WERI-Rb-1 (cell line): ENCODE data around the gene MIER3.

Experiments
- DNase-seq: peaks from one replicate; pipeline ENCODE4 v3.0.0-alpha.2; 2020
- H3K27ac ChIP-seq: fragments of 250-450 bp; sonication (Bioruptor Pico); 2 replicates; pipeline ENCODE4 v1.5.1; 2020; ENCODE audit warnings: mild to moderate bottlenecking, moderate library complexity
- H3K27me3 ChIP-seq: fragments of 250-450 bp; sonication (Bioruptor Pico); 2 replicates; pipeline ENCODE4 v1.5.1; 2021; ENCODE audit warnings: mild to moderate bottlenecking, low read depth, moderate library complexity; ENCODE audit not compliant: insufficient read depth, severe bottlenecking
- H3K36me3 ChIP-seq: fragments of 250-450 bp; sonication (Bioruptor Pico); 2 replicates; pipeline ENCODE4 v1.5.1; 2020; ENCODE audit warnings: mild to moderate bottlenecking, moderate library complexity
- H3K4me3 ChIP-seq: 2 replicates; pipeline ENCODE4 v1.5.1; 2011; ENCODE audit warnings: low read depth, mild to moderate bottlenecking, control low read depth, low read length
- H3K9me3 ChIP-seq: fragments of 250-450 bp; sonication (Bioruptor Pico); 2 replicates; pipeline ENCODE4 v1.5.1; 2021; ENCODE audit warnings: mild to moderate bottlenecking, moderate library complexity; ENCODE audit not compliant: severe bottlenecking
- TF ChIP-seq, protein P1 (sequence below): IDR thresholded peaks from 2 replicates; pipeline ENCODE4 v1.5.1; 2011; ENCODE audit warnings: low read depth, mild to moderate bottlenecking, control low read depth, inconsistent platforms, low read length

The MIER3 gene

DNA sequence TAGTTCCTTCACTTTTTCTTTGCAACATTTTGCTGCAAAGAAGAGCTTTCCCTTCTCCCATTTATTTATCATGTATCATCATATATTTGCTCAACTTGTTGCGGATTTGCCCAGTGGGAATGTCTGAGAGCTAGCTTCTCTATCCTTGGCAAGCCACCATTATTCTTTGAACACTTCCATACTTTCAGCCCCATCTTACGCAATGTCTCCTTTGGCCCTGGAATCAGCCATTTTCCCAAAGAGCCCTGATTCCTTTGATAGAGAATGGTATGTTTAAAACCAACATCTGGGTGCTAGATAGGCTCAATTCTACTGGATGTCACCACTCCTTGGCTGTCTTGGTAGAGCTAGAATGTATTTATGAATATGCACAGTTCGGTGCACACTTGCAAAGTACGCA lies 55.2 kb downstream of the MIER3 start:
- Histone ChIP-seq H3K36me3 (peaks cover 19% of the 10 kb centered on the region), H3K27ac (no peak overlapping the region), H3K9me3 (no peaks in the 10 kb centered on the region), H3K4me3 (no peak overlapping the region), H3K27me3 (no peaks in the 10 kb centered on the region)
- TF ChIP-seq, protein P1, sequence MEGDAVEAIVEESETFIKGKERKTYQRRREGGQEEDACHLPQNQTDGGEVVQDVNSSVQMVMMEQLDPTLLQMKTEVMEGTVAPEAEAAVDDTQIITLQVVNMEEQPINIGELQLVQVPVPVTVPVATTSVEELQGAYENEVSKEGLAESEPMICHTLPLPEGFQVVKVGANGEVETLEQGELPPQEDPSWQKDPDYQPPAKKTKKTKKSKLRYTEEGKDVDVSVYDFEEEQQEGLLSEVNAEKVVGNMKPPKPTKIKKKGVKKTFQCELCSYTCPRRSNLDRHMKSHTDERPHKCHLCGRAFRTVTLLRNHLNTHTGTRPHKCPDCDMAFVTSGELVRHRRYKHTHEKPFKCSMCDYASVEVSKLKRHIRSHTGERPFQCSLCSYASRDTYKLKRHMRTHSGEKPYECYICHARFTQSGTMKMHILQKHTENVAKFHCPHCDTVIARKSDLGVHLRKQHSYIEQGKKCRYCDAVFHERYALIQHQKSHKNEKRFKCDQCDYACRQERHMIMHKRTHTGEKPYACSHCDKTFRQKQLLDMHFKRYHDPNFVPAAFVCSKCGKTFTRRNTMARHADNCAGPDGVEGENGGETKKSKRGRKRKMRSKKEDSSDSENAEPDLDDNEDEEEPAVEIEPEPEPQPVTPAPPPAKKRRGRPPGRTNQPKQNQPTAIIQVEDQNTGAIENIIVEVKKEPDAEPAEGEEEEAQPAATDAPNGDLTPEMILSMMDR, result no peak
- DNase-seq, result no peak

DNA sequence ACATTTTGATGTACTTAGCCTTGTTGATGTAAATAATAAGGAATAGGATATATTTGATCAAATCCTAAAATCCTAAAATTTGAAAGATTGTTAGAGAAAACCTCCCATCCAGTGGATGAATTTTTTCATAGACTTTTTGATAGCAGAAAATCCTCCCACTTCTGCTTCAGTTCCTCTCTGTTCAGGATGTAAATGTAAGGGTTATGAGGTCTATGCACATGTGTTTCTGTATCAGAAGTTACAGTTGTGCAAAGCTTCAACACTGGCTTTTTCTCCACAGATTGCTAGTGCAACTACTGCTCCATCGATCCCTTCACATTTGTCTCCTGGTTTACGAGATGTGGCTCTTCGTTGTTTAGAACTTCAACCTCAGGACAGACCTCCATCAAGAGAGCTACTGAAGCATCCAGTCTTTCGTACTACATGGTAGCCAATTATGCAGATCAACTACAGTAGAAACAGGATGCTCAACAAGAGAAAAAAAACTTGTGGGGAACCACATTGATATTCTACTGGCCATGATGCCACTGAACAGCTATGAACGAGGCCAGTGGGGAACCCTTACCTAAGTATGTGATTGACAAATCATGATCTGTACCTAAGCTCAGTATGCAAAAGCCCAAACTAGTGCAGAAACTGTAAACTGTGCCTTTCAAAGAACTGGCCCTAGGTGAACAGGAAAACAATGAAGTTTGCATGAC lies 58.5 kb downstream of the MIER3 start:
- Histone ChIP-seq H3K27me3 (no peaks in the 10 kb centered on the region), H3K36me3 (peaks cover 35% of the 10 kb centered on the region), H3K4me3 (no peak overlapping the region), H3K27ac (no peak overlapping the region), H3K9me3 (no peaks in the 10 kb centered on the region)
- TF ChIP-seq, protein P1, result no peak
- no peak for DNase-seq

DNA sequence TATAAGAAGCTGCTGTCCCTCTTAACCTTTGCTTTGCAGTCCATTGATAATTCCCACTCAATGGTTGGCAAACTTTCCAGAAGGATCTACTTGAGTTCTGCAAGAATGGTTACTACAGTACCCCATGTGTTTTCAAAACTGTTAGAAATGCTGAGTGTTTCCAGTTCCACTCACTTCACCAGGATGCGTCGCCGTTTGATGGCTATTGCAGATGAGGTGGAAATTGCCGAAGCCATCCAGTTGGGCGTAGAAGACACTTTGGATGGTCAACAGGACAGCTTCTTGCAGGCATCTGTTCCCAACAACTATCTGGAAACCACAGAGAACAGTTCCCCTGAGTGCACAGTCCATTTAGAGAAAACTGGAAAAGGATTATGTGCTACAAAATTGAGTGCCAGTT lies 70.4 kb downstream of the MIER3 start:
- DNase-seq, result no peak
- H3K36me3 ChIP-seq, result peaks cover 88% of the 10 kb centered on the region
- H3K27me3 ChIP-seq, result no peaks in the 10 kb centered on the region
- TF ChIP-seq, protein P1, result no peak
- H3K4me3 ChIP-seq, result no peak overlapping the region
- H3K9me3 ChIP-seq, result no peaks in the 10 kb centered on the region
- H3K27ac ChIP-seq, result no peak overlapping the region

DNA sequence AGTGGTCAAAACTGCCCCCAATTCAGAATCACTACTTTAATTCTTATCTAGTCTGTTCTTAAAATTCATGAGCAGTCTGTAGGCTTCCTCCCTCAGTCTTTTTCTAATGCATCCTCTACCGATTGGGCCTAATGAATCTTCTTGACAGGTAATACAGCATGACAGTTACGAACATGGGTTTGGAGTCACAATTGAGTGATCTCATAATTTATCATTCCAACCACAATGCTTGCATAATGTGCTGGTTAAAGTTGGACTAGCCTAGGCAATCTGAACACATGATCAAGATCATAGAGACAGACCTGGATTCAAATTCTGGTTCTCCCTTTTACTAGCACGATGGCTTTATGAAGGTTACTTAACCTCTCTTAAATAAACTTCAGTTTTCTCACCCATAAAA lies 75.6 kb downstream of the MIER3 start:
- Histone ChIP-seq H3K4me3 (no peak overlapping the region), H3K9me3 (no peaks in the 10 kb centered on the region), H3K27me3 (no peaks in the 10 kb centered on the region), H3K27ac (no peak overlapping the region), H3K36me3 (peaks cover 74% of the 10 kb centered on the region)
- TF ChIP-seq, protein P1, result no peak
- no peak for DNase-seq

DNA sequence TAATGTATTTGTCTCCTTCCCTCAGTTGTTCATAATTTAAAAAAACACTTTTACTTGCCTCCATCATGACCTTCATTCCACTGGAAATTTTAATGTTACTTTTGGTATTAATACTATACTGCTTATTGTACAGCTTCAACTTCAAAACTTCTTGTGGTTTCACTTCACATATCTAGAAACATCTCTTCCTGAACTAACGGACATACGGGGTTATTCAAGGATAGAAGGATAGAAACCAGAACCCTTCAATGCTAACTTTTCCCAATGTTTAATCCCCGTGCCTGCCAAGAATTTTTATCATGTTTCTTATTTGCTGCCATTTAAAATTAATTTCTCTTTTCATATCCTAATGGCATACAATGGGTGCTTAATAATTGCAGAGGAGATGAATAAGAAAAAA lies 78.9 kb downstream of the MIER3 start:
- no peak overlapping the region for H3K27ac ChIP-seq
- H3K36me3 ChIP-seq, result peaks cover 66% of the 10 kb centered on the region
- DNase-seq, result no peak
- no peaks in the 10 kb centered on the region for H3K9me3 ChIP-seq
- TF ChIP-seq, protein P1, result no peak
- H3K27me3 ChIP-seq, result no peaks in the 10 kb centered on the region
- no peak overlapping the region for H3K4me3 ChIP-seq

DNA sequence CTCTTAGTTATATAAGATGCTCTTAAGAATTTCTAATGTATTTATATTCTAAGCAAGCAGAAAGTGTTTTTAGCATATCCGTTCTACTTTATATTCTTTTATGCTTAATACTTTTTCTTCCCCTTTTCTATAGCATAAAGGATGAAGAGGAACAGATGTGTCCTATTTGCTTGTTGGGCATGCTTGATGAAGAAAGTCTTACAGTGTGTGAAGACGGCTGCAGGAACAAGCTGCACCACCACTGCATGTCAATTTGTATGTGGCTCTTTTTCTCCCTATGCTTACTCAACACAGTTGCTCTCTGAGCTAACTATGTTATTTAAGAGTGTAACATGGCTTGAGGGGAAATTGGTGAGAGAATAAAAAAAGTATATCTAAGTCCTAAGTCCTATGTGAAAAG lies 80.1 kb downstream of the MIER3 start:
- Histone ChIP-seq H3K27ac (no peak overlapping the region), H3K9me3 (no peaks in the 10 kb centered on the region), H3K4me3 (no peak overlapping the region), H3K36me3 (peaks cover 58% of the 10 kb centered on the region), H3K27me3 (no peaks in the 10 kb centered on the region)
- TF ChIP-seq, protein P1, result no peak
- no peak for DNase-seq
